Neuronal stem cell (in vitro differentiated cells): Measurements from ENCODE around the gene TNFRSF13B.
A peak's percentile ranks its signal among the peaks of the same experiment; 100 is the strongest.
"Not testable (repeated sequence)": the region's sequence is repeated elsewhere in the genome, so short reads cannot be mapped to it uniquely, and the experiment has no call there.

Experiments used
- DNase-seq: peaks from one replicate; pipeline ENCODE4 v3.0.0-alpha.2; 2013; ENCODE audit warnings: low spot score
- H2AFZ ChIP-seq: one replicate; pipeline ENCODE4 v1.6.1; 2013; ENCODE audit warnings: mild to moderate bottlenecking, low read length, inconsistent platforms
- H2AK5ac ChIP-seq: 2 replicates; pipeline ENCODE4 v1.6.1; 2013; ENCODE audit warnings: low read depth, mild to moderate bottlenecking, inconsistent platforms, low read length, moderate library complexity, mixed read lengths
- H2BK120ac ChIP-seq: 2 replicates; pipeline ENCODE4 v1.6.1; 2013; ENCODE audit warnings: low read depth, mild to moderate bottlenecking, inconsistent platforms, low read length, moderate library complexity, mixed read lengths
- H2BK12ac ChIP-seq: one replicate; pipeline ENCODE4 v1.6.1; 2013; ENCODE audit warnings: low read length, inconsistent platforms
- H2BK15ac ChIP-seq: 2 replicates; pipeline ENCODE4 v1.6.1; 2013; ENCODE audit warnings: mild to moderate bottlenecking, low read length, inconsistent platforms, mixed read lengths
- H2BK5ac ChIP-seq: one replicate; pipeline ENCODE4 v1.6.1; 2013; ENCODE audit warnings: inconsistent platforms, mild to moderate bottlenecking, low read length, moderate library complexity
- H3K14ac ChIP-seq: one replicate; pipeline ENCODE4 v1.6.1; 2013; ENCODE audit warnings: low read length, inconsistent platforms
- H3K18ac ChIP-seq: 2 replicates; pipeline ENCODE4 v1.6.1; 2013; ENCODE audit warnings: low read length, inconsistent platforms
- H3K23ac ChIP-seq: 2 replicates; pipeline ENCODE4 v1.6.1; 2013; ENCODE audit warnings: low read depth, mild to moderate bottlenecking, mixed read lengths, low read length, inconsistent platforms; ENCODE audit not compliant: poor library complexity
- H3K27ac ChIP-seq: replicated peaks from 3 replicates; pipeline ENCODE4 v1.5.1; 2013; ENCODE audit warnings: low read length, inconsistent platforms
- H3K27me3 ChIP-seq, 3 experiments: 2 replicates each; pipeline ENCODE4 v1.6.1; 2013; ENCODE audit warnings: low read length in 3 of 3, mild to moderate bottlenecking in 2 of 3, inconsistent platforms in 1 of 3, low read depth in 1 of 3, mixed read lengths in 1 of 3, moderate library complexity in 1 of 3; ENCODE audit not compliant: control insufficient read depth in 3 of 3, insufficient read depth in 3 of 3
- H3K36me3 ChIP-seq, 2 donors: replicated peaks in 1 of 2; 2 replicates each; pipeline ENCODE4 v1.6.1; 2013; ENCODE audit warnings: low read length in 2 of 2; ENCODE audit not compliant: control insufficient read depth in 2 of 2, insufficient read depth in 2 of 2
- H3K4ac ChIP-seq: 2 replicates; pipeline ENCODE4 v1.6.1; 2013; ENCODE audit warnings: inconsistent platforms, mild to moderate bottlenecking, low read length, moderate library complexity
- H3K4me1 ChIP-seq, 2 donors: 1 replicate in 1 of 2; 2 replicates in 1 of 2; pipeline ENCODE4 v1.6.1; 2013; ENCODE audit warnings: low read length in 2 of 2, low read depth in 1 of 2; ENCODE audit not compliant: control insufficient read depth in 2 of 2, insufficient read depth in 1 of 2
- H3K4me2 ChIP-seq: one replicate; pipeline ENCODE4 v1.6.1; 2013; ENCODE audit warnings: mild to moderate bottlenecking, low read length, inconsistent platforms; ENCODE audit not compliant: insufficient read depth, poor library complexity, severe bottlenecking
- H3K4me3 ChIP-seq, 2 donors: 2 replicates each; pipeline ENCODE4 v1.5.1; 2013; ENCODE audit warnings: low read length in 2 of 2, mild to moderate bottlenecking in 2 of 2, inconsistent platforms in 1 of 2, moderate library complexity in 1 of 2
- H3K79me1 ChIP-seq: one replicate; pipeline ENCODE4 v1.6.1; 2013; ENCODE audit warnings: low read depth, mild to moderate bottlenecking, inconsistent platforms, low read length, moderate library complexity
- H3K9ac ChIP-seq: one replicate; pipeline ENCODE4 v1.6.1; 2013; ENCODE audit warnings: mild to moderate bottlenecking, low read depth, low read length, inconsistent platforms; ENCODE audit not compliant: poor library complexity
- H3K9me3 ChIP-seq, 2 donors: replicated peaks in 1 of 2; 2 replicates each; pipeline versions ENCODE3 to v1.6.1; 2013; ENCODE audit warnings: low read length in 2 of 2, mild to moderate bottlenecking in 2 of 2, inconsistent platforms in 1 of 2, low read depth in 1 of 2, mixed read lengths in 1 of 2, moderate library complexity in 1 of 2; ENCODE audit not compliant: control insufficient read depth in 2 of 2, insufficient read depth in 1 of 2
- H4K8ac ChIP-seq: one replicate; pipeline ENCODE4 v1.6.1; 2013; ENCODE audit warnings: low read depth, mild to moderate bottlenecking, inconsistent platforms, low read length, moderate library complexity
- H4K91ac ChIP-seq: one replicate; pipeline ENCODE4 v1.6.1; 2013; ENCODE audit warnings: low read length, low read depth, mild to moderate bottlenecking, inconsistent platforms; ENCODE audit not compliant: poor library complexity
- WGBS, 2 donors: extraction: QIAGEN DNeasy Blood & Tissue Kit; methylation state at CpG; one replicate each; pipeline ENCODE4 v1.1.7; 2013; ENCODE audit warnings: missing lambda C conversion rate in 2 of 2, mixed read lengths in 1 of 2; ENCODE audit not compliant: insufficient read length in 2 of 2, insufficient replicate concordance in 1 of 2; ENCODE audit errors: extremely low coverage in 2 of 2; 5-methylcytosine and 5-hydroxymethylcytosine counted together

TNFRSF13B gene

DNA sequence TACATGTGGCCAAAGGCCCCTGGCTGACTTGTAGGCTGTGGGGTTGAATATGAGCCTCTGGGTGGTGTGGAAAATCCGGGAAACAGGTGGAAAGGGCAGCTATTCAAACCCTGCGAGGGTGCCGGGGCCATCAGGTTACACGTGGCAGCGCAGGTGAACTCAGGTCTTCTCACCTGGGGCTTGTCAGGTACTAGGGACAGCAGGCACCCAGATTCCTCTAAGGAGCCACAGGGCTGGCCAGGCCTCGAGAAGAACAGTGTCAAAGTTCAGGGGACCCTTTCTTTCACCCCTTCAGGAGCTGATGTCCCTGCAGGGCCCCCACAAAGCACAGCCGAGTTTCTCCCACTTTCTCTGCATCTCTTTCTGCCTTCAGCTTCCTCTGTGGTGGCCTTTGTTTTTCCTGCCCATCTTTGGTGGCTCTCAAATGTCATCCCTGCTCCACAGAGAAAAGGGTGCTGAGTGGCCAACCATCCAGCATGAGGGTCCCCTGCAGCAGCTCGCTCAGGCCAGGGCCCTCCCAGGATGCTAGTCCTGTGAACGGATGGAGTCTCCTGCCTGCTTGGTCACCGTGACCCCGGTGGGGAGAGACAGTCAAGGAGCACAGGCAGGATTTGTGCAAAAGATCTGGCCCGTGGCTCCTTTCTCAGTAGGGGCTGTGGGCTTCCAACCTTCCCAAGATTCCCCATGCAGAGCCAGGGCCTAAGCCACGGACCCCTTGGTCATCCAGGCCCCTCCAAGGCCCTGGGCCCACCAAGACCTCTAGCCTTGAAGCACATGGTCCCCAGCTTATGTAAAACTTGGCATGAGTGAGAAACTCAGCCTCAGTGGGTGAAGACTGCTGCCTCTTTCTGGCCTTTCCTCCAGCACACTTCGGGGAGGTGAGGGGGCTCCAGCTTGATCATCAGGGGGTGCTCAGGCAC, 42.2 kb upstream of the TNFRSF13B start:
- not testable (repeated sequence) for H3K9ac ChIP-seq, H4K8ac ChIP-seq, H2BK5ac ChIP-seq, H2AFZ ChIP-seq, DNase-seq, H3K27ac ChIP-seq, H3K4me1 ChIP-seq, H3K4me3 ChIP-seq, H2BK120ac ChIP-seq, H2BK12ac ChIP-seq, H3K79me1 ChIP-seq, H3K23ac ChIP-seq, H4K91ac ChIP-seq, H2BK15ac ChIP-seq, H2AK5ac ChIP-seq, H3K9me3 ChIP-seq, H3K27me3 ChIP-seq, H3K4ac ChIP-seq, H3K36me3 ChIP-seq, H3K4me2 ChIP-seq
- H3K14ac ChIP-seq: peak overlapping the region; percentile 38
- H3K18ac ChIP-seq: peak overlapping the region; percentile 76
- WGBS, 2 donors: no CpG with 5 or more reads among the region's 14 CpGs

DNA sequence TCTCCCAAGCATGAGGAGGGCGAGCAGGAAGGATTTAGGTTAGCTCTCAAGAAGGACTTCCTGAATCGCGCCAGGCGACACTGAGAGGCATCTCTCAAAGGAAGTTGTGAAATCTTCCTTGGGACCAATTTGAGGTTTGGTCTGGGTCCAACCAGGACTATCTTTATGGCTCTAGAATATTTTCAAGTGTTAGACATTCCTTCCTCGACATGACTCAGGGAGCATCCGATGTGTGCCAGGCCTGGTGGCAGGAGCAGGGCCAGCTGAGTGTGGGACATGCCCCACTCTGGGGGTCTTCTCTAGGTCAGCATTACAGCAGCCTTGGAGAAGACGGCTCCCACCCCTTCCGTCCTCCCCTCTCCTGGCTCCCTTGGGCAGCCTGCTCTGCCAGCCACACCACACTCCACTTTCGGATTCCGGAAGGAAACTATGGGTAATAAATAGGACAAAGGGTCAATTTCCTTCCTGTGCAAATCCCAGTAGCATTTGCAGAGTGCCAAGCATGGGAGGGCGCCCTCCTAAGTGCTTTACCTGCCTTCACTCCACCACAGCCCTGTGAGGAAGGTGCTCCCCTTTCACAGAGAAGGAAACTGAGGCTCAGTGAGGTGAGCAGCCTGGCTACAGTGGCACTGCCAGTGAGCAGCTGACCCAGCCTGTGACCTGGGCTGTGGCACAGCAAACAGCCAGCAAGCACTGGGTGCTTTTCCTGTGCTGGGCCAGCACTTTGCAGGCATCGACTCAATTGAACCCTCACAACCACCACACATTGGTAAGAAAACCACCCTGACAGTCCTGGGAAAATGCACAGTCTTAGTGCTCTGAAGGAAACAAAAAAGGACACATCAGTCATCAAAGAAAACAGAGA, 39.4 kb upstream of the TNFRSF13B start:
- H3K27ac ChIP-seq: not testable (repeated sequence)

DNA sequence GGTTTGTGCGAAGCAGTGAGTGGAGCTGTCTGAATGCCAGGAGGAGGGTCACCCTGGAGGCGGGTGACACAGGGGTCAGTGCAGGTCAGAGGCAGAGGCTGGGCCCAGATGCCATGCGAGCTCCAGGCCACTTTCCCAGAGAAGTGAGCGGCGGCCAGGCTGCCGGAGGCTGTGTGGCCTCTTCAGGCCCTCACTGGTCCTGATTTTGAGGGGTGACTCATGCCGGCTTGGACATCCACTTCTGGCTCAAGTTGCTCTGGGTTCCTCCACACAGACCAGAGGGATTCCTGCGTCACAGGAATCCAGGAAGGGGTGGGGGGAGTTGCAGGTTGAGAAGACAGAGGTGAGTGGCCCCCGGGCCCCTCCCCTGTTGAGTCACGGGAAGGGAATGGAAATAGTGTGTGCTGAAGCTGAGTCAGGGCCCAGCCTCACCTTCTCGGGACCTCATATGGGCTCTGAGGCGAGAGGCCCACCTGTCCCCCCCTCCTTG, 38.7 kb upstream of the TNFRSF13B start:
- not testable (repeated sequence) for DNase-seq, H2AFZ ChIP-seq, H3K4me1 ChIP-seq, H4K91ac ChIP-seq, H3K4me2 ChIP-seq, H3K4me3 ChIP-seq, H3K79me1 ChIP-seq, H3K4ac ChIP-seq, H2AK5ac ChIP-seq, H3K27ac ChIP-seq, H2BK120ac ChIP-seq, H2BK5ac ChIP-seq, H3K23ac ChIP-seq, H3K36me3 ChIP-seq, H2BK12ac ChIP-seq, H3K9ac ChIP-seq, H4K8ac ChIP-seq, H3K18ac ChIP-seq, H2BK15ac ChIP-seq, H3K27me3 ChIP-seq, H3K14ac ChIP-seq, H3K9me3 ChIP-seq
- WGBS, 2 donors: no CpG with 5 or more reads among the region's 12 CpGs

More for the DNA sequence above, 39.4 kb upstream of the TNFRSF13B start:
- H2AK5ac ChIP-seq, H3K27me3 ChIP-seq, H3K4me3 ChIP-seq, H2BK5ac ChIP-seq, H2BK15ac ChIP-seq, H3K9ac ChIP-seq, H3K9me3 ChIP-seq, H3K18ac ChIP-seq, H3K23ac ChIP-seq, H2BK120ac ChIP-seq, H4K91ac ChIP-seq, H2BK12ac ChIP-seq, H3K14ac ChIP-seq, H3K79me1 ChIP-seq, DNase-seq, H3K4me1 ChIP-seq, H4K8ac ChIP-seq, H3K4ac ChIP-seq, H3K36me3 ChIP-seq, H2AFZ ChIP-seq, H3K4me2 ChIP-seq: not testable (repeated sequence)
- no CpG with 5 or more reads among the region's 12 CpGs for WGBS, 2 donors

DNA sequence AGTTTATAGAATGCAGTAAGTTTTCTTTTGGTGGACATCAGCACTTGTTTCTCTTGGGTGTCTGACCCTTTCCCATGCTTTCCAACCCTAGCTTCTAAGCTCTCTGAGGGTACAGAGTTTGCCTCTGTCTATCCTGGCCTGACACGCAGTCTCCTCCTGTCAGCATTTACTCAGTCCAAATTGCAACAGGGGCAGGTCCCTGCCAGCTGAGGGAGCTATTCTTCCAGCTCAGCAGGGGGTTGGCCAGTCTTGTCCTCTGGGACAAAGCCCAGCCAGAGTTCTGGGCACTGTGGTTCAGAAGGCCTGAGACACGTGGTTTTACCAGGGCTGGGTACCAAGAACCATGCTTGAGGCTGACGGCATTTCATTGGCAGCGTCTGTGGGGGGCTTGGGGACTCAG, 38.1 kb upstream of the TNFRSF13B start:
- H3K4me1 ChIP-seq, H4K91ac ChIP-seq, H3K18ac ChIP-seq, H3K9me3 ChIP-seq, H2AK5ac ChIP-seq, H4K8ac ChIP-seq, H3K4me2 ChIP-seq, H2BK5ac ChIP-seq, H2AFZ ChIP-seq, H3K14ac ChIP-seq, H3K23ac ChIP-seq, H3K9ac ChIP-seq, H3K79me1 ChIP-seq, DNase-seq, H3K4ac ChIP-seq, H2BK12ac ChIP-seq, H2BK120ac ChIP-seq, H3K27me3 ChIP-seq, H3K36me3 ChIP-seq, H3K27ac ChIP-seq, H2BK15ac ChIP-seq, H3K4me3 ChIP-seq: not testable (repeated sequence)
- WGBS, 2 donors: no CpG with 5 or more reads among the region's 4 CpGs
